HEK293 (cell line): ENCODE measurements around the gene WDR6.

ENCODE experiments used
- BCL11A ChIP-seq: fragments of 450-650 bp; formaldehyde crosslinking; IDR thresholded peaks from 2 replicates; pipeline ENCODE4 v1.5.1; 2016; ENCODE audit warnings: low read depth, missing biosample characterization, missing genetic modification characterization
- BCL6B ChIP-seq: fragments of 450-650 bp; formaldehyde crosslinking; IDR thresholded peaks from 2 replicates; pipeline ENCODE4 v1.5.1; 2017; ENCODE audit warnings: missing biosample characterization, missing genetic modification characterization
- HIC1 ChIP-seq: fragments of 450-650 bp; formaldehyde crosslinking; IDR thresholded peaks from 2 replicates; pipeline ENCODE4 v1.5.1; 2016; ENCODE audit warnings: missing biosample characterization, missing genetic modification characterization
- IKZF3 ChIP-seq: fragments of 450-650 bp; IDR thresholded peaks from 2 replicates; pipeline ENCODE4 v1.5.0; 2018; ENCODE audit warnings: missing biosample characterization, mild to moderate bottlenecking, missing genetic modification characterization, moderate library complexity
- INSM2 ChIP-seq: fragments of 450-650 bp; formaldehyde crosslinking; IDR thresholded peaks from 2 replicates; pipeline ENCODE4 v1.5.1; 2016; ENCODE audit warnings: missing biosample characterization, missing genetic modification characterization
- REPIN1 ChIP-seq: fragments of 450-650 bp; formaldehyde crosslinking; IDR thresholded peaks from 2 replicates; pipeline ENCODE4 v1.5.1; 2017; ENCODE audit warnings: missing biosample characterization, missing genetic modification characterization, low read depth
- SCRT2 ChIP-seq: fragments of 450-650 bp; formaldehyde crosslinking; IDR thresholded peaks from 2 replicates; pipeline ENCODE4 v1.5.1; 2016; ENCODE audit warnings: missing biosample characterization, missing genetic modification characterization
- SETDB1 ChIP-seq: IDR thresholded peaks from one replicate; pipeline ENCODE4 v1.6.1; 2017; ENCODE audit warnings: mild to moderate bottlenecking, low read length, moderate library complexity, mixed read lengths; ENCODE audit not compliant: insufficient read length
- SP2 ChIP-seq: fragments of 450-650 bp; formaldehyde crosslinking; IDR thresholded peaks from 2 replicates; pipeline ENCODE4 v1.5.1; 2016; ENCODE audit warnings: missing biosample characterization, missing genetic modification characterization
- TCF7L2 ChIP-seq: IDR thresholded peaks from 2 replicates; pipeline ENCODE4 v1.6.1; 2011; ENCODE audit warnings: low read depth, mild to moderate bottlenecking, inconsistent platforms, low read length, moderate library complexity, borderline replicate concordance
- ZBTB26 ChIP-seq: fragments of 450-650 bp; formaldehyde crosslinking; optimal IDR thresholded peaks from 2 replicates; pipeline ENCODE3; 2016; ENCODE audit warnings: missing biosample characterization, mild to moderate bottlenecking, missing genetic modification characterization
- ZBTB7A ChIP-seq: fragments of 450-650 bp; formaldehyde crosslinking; IDR thresholded peaks from 2 replicates; pipeline ENCODE4 v1.5.1; 2016; ENCODE audit warnings: low read depth, missing biosample characterization, missing genetic modification characterization
- ZEB2 ChIP-seq: fragments of 450-650 bp; formaldehyde crosslinking; IDR thresholded peaks from 2 replicates; pipeline ENCODE4 v1.5.1; 2016; ENCODE audit warnings: missing biosample characterization, missing genetic modification characterization
- ZFP41 ChIP-seq: fragments of 450-650 bp; formaldehyde crosslinking; IDR thresholded peaks from 2 replicates; pipeline ENCODE4 v1.5.1; 2016; ENCODE audit warnings: missing biosample characterization, missing genetic modification characterization, borderline replicate concordance
- ZNF146 ChIP-seq: fragments of 450-650 bp; formaldehyde crosslinking; IDR thresholded peaks from 2 replicates; pipeline ENCODE4 v1.5.1; 2016; ENCODE audit warnings: missing biosample characterization, missing genetic modification characterization
- ZNF2 ChIP-seq: fragments of 450-650 bp; formaldehyde crosslinking; IDR thresholded peaks from 2 replicates; pipeline ENCODE4 v1.5.1; 2016; ENCODE audit warnings: missing biosample characterization, missing genetic modification characterization
- ZNF239 ChIP-seq: fragments of 450-650 bp; formaldehyde crosslinking; IDR thresholded peaks from 2 replicates; pipeline ENCODE4 v1.5.1; 2016; ENCODE audit warnings: missing biosample characterization, missing genetic modification characterization
- ZNF24 ChIP-seq: fragments of 450-650 bp; formaldehyde crosslinking; IDR thresholded peaks from 2 replicates; pipeline ENCODE4 v1.5.1; 2016; ENCODE audit warnings: missing biosample characterization, missing genetic modification characterization
- ZNF280D ChIP-seq: fragments of 450-650 bp; formaldehyde crosslinking; IDR thresholded peaks from 2 replicates; pipeline ENCODE4 v1.5.1; 2016; ENCODE audit warnings: missing biosample characterization, missing genetic modification characterization
- ZNF362 ChIP-seq: fragments of 450-650 bp; formaldehyde crosslinking; IDR thresholded peaks from 2 replicates; pipeline ENCODE4 v1.5.1; 2016; ENCODE audit warnings: missing biosample characterization, missing genetic modification characterization
- ZNF394 ChIP-seq: fragments of 450-650 bp; formaldehyde crosslinking; IDR thresholded peaks from 2 replicates; pipeline ENCODE4 v1.5.1; 2016; ENCODE audit warnings: missing biosample characterization, missing genetic modification characterization, mild to moderate bottlenecking, moderate library complexity, borderline replicate concordance
- ZNF398 ChIP-seq: fragments of 450-650 bp; formaldehyde crosslinking; IDR thresholded peaks from 2 replicates; pipeline ENCODE4 v1.5.1; 2017; ENCODE audit warnings: missing biosample characterization, missing genetic modification characterization
- ZNF521 ChIP-seq: fragments of 450-650 bp; formaldehyde crosslinking; IDR thresholded peaks from 2 replicates; pipeline ENCODE4 v1.5.1; 2017; ENCODE audit warnings: missing biosample characterization, mild to moderate bottlenecking, missing genetic modification characterization
- ZNF623 ChIP-seq: fragments of 450-650 bp; formaldehyde crosslinking; IDR thresholded peaks from 2 replicates; pipeline ENCODE4 v1.5.1; 2016; ENCODE audit warnings: missing biosample characterization, missing genetic modification characterization
- ZNF707 ChIP-seq: fragments of 450-650 bp; formaldehyde crosslinking; IDR thresholded peaks from 2 replicates; pipeline ENCODE4 v1.5.1; 2016; ENCODE audit warnings: missing biosample characterization, missing genetic modification characterization
- ZNF792 ChIP-seq: fragments of 450-650 bp; formaldehyde crosslinking; IDR thresholded peaks from 2 replicates; pipeline ENCODE4 v1.5.1; 2016; ENCODE audit warnings: missing biosample characterization, missing genetic modification characterization

WDR6 gene

GRCh38 chr3:49021813-49022687 is 14.9 kb downstream of the WDR6 start, which contains the start of gene NDUFAF3 (continued):
- TF ChIP-seq ZNF239 (tag by site-specific recombination) = peak; percentile 37; the same call in 1 of the 2 replicates
- TF ChIP-seq ZNF362 (tag by site-specific recombination) = no peak
- TF ChIP-seq ZFP41 (tag by site-specific recombination) = no peak
- TF ChIP-seq ZNF792 (tag by site-specific recombination) = peak; percentile 38; the same call in 1 of the 2 replicates
- peak; percentile 34; the same call in 1 of the 2 replicates for TF ChIP-seq SCRT2 (tag by site-specific recombination)
- no peak for TF ChIP-seq SETDB1
- TF ChIP-seq ZBTB7A = peak; percentile 77; the same call in 1 of the 2 replicates
- peak; percentile 100 for TF ChIP-seq ZEB2
- TF ChIP-seq ZNF24 (tag by site-specific recombination) = peak; percentile 56; the same call in 1 of the 2 replicates
- peak; percentile 78 for TF ChIP-seq ZNF2 (tag by site-specific recombination)
- TF ChIP-seq INSM2 = 0 out of 2 replicates have a peak, but pooled peaks have one; percentile 61
- TF ChIP-seq ZNF398 (tag by site-specific recombination) = peak; percentile 71
- peak; percentile 88 for TF ChIP-seq ZBTB26 (tag by site-specific recombination)
- TF ChIP-seq IKZF3 (tag by site-specific recombination) = peak; percentile 70
- peak; percentile 69; the same call in 1 of the 2 replicates for TF ChIP-seq HIC1
- TF ChIP-seq ZNF146 (tag by site-specific recombination) = no peak
- peak; percentile 59 for TF ChIP-seq SP2 (tag by site-specific recombination)
- no peak for TF ChIP-seq REPIN1
- TF ChIP-seq ZNF707 (tag by site-specific recombination) = no peak
- no peak for TF ChIP-seq TCF7L2
- peak; percentile 84 for TF ChIP-seq BCL11A (tag by site-specific recombination)
- no peak for TF ChIP-seq ZNF623 (tag by site-specific recombination)
- TF ChIP-seq BCL6B (tag by site-specific recombination) = no peak
- no peak for TF ChIP-seq ZNF280D (tag by site-specific recombination)
- peak; percentile 59 for TF ChIP-seq ZNF394 (tag by site-specific recombination)
- no peak for TF ChIP-seq ZNF521 (tag by site-specific recombination)
